ENCODE data around the gene FILIP1L. TPM values are rescaled to one million over a fixed set of nuclear protein-coding genes. Genes with fewer than 3 reads are reported as not detected.

FILIP1L gene
- total RNA-seq, 1 experiment from 2014 or later: 15.5 TPM

- Mint-ChIP-seq H3K9me3 (ENCODE audit: unreplicated experiment) (no peaks in the 10 kb centered on the region), H3K4me1 (ENCODE audit: low read depth, unreplicated experiment) (peaks cover 20% of the 10 kb centered on the region), H3K27ac (ENCODE audit: unreplicated experiment) (no peak overlapping the region), H3K27me3 (ENCODE audit: insufficient read depth, unreplicated experiment) (no peaks in the 10 kb centered on the region), H3K36me3 (ENCODE audit: insufficient read depth, unreplicated experiment) (no peaks in the 10 kb centered on the region), H3K4me3 (ENCODE audit: unreplicated experiment) (no peak overlapping the region)
- TF ChIP-seq CTCF (IDR thresholded peaks at IDR 0.05; ENCODE audit: insufficient read depth in 1 of 2, low read depth in 1 of 2, low read length in 1 of 2, severe bottlenecking in 1 of 2, unreplicated experiment in 1 of 2): no peak
- intact Hi-C loops (cut with micrococcal nuclease; ENCODE audit: unreplicated experiment): no loop called here
- DNase-seq: no peak
- no TSS peak for BruUV-seq (replicated peaks)
- Histone ChIP-seq H3K4me3 (ENCODE audit: low read depth, low read length) (no peak overlapping the region), H3K9me3 (no peaks in the 10 kb centered on the region), H3K36me3 (ENCODE audit: control insufficient read depth, insufficient read depth, low read length) (no peaks in the 10 kb centered on the region), H3K4me1 (0 out of 2 replicates have a peak, but pooled peaks cover 15% of the 10 kb centered on the region), H3K27me3 (replicated peaks; ENCODE audit: control insufficient read depth, insufficient read depth, low read length) (no peaks in the 10 kb centered on the region)
- CTCF ChIA-PET: no interaction called here
- POLR2A ChIA-PET: no interaction called here
Observed at GRCh38 chr3:100106531-100107141, 7.7 kb downstream of the FILIP1L start.

GRCh38 chr3:100106094-100106493 is 8.2 kb downstream of the FILIP1L start:
- POLR2A ChIA-PET: no interaction called here
- H3K4me3 Mint-ChIP-seq (ENCODE audit: unreplicated experiment): no peak overlapping the region
- H3K9me3 ChIP-seq: no peaks in the 10 kb centered on the region
- H3K36me3 Mint-ChIP-seq (ENCODE audit: insufficient read depth, unreplicated experiment): no peaks in the 10 kb centered on the region
- H3K4me1 Mint-ChIP-seq (ENCODE audit: low read depth, unreplicated experiment): peaks cover 23% of the 10 kb centered on the region
- peaks cover 17% of the 10 kb centered on the region; the same call in 1 of the 2 replicates for H3K4me1 ChIP-seq
- BruUV-seq (replicated peaks): no TSS peak
- H3K4me3 ChIP-seq (ENCODE audit: low read depth, low read length): no peak overlapping the region
- intact Hi-C loops (cut with micrococcal nuclease; ENCODE audit: unreplicated experiment): no loop called here
- DNase-seq: no peak
- no peaks in the 10 kb centered on the region for H3K27me3 ChIP-seq (replicated peaks; ENCODE audit: control insufficient read depth, insufficient read depth, low read length)
- H3K27me3 Mint-ChIP-seq (ENCODE audit: insufficient read depth, unreplicated experiment): no peaks in the 10 kb centered on the region
- no peaks in the 10 kb centered on the region for H3K36me3 ChIP-seq (ENCODE audit: control insufficient read depth, insufficient read depth, low read length)
- no peaks in the 10 kb centered on the region for H3K9me3 Mint-ChIP-seq (ENCODE audit: unreplicated experiment)
- TF ChIP-seq CTCF (IDR thresholded peaks at IDR 0.05; ENCODE audit: insufficient read depth in 1 of 2, low read depth in 1 of 2, low read length in 1 of 2, severe bottlenecking in 1 of 2, unreplicated experiment in 1 of 2): no peak
- CTCF ChIA-PET: no interaction called here
- H3K27ac Mint-ChIP-seq (ENCODE audit: unreplicated experiment): peak overlapping the region; percentile 10

- ChIA-PET CTCF (no interaction called here), POLR2A (interaction anchor here (1.2 kb wide), 1 partner anchor 29 kb away, joined by 4 read pairs; no protein-coding TSS in a partner anchor)
- peaks cover 4% of the 10 kb centered on the region for H3K9me3 Mint-ChIP-seq (ENCODE audit: unreplicated experiment)
- H3K36me3 Mint-ChIP-seq (ENCODE audit: insufficient read depth, unreplicated experiment): no peaks in the 10 kb centered on the region
- no peaks in the 10 kb centered on the region for H3K27me3 Mint-ChIP-seq (ENCODE audit: insufficient read depth, unreplicated experiment)
- Histone ChIP-seq H3K4me3 (ENCODE audit: low read depth, low read length) (no peak overlapping the region), H3K9me3 (no peaks in the 10 kb centered on the region), H3K27me3 (replicated peaks; ENCODE audit: control insufficient read depth, insufficient read depth, low read length) (no peaks in the 10 kb centered on the region), H3K4me1 (peaks cover 23% of the 10 kb centered on the region), H3K36me3 (ENCODE audit: control insufficient read depth, insufficient read depth, low read length) (no peaks in the 10 kb centered on the region)
- no peak for TF ChIP-seq CTCF (IDR thresholded peaks at IDR 0.05; ENCODE audit: insufficient read depth in 1 of 2, low read depth in 1 of 2, low read length in 1 of 2, severe bottlenecking in 1 of 2, unreplicated experiment in 1 of 2)
- no peak overlapping the region for H3K4me3 Mint-ChIP-seq (ENCODE audit: unreplicated experiment)
- H3K4me1 Mint-ChIP-seq (ENCODE audit: low read depth, unreplicated experiment): peaks cover 28% of the 10 kb centered on the region
- H3K27ac Mint-ChIP-seq (ENCODE audit: unreplicated experiment): peak overlapping the region; percentile 10
- intact Hi-C loops (cut with micrococcal nuclease; ENCODE audit: unreplicated experiment): no loop called here
- BruUV-seq (replicated peaks): no TSS peak
- DNase-seq: no peak
Observed at GRCh38 chr3:100105501-100105900, 8.8 kb downstream of the FILIP1L start.
